H1 (cell line): ENCODE data around the gene DCLRE1B. TPM values are rescaled to one million over a fixed set of nuclear protein-coding genes. Genes with fewer than 3 reads are reported as not detected.

Experiments
- CTBP2 ChIP-seq: IDR thresholded peaks from 2 replicates; pipeline ENCODE4 v1.7.0; 2011; ENCODE audit warnings: borderline replicate concordance, mild to moderate bottlenecking, moderate library complexity, mixed read lengths, low read length; ENCODE audit not compliant: insufficient read depth, insufficient read length
- EP300 ChIP-seq, 2 experiments: IDR thresholded peaks; 1 replicate in 1 of 2; 2 replicates in 1 of 2; pipeline ENCODE4 v1.6.1; 2011 to 2012; ENCODE audit warnings: low read depth in 2 of 2, low read length in 2 of 2, mild to moderate bottlenecking in 2 of 2, borderline replicate concordance in 1 of 2, inconsistent platforms in 1 of 2, moderate library complexity in 1 of 2
- GABPA ChIP-seq: IDR thresholded peaks from 2 replicates; pipeline ENCODE4 v1.6.1; 2011; ENCODE audit warnings: mild to moderate bottlenecking, low read length, moderate library complexity, borderline replicate concordance; ENCODE audit not compliant: insufficient read depth
- HDAC2 ChIP-seq, 2 experiments: fragments of 300-600 bp in 1 of 2; sonication (generic) in 1 of 2; IDR thresholded peaks; 2 replicates each; pipeline ENCODE4 v1.6.1; 2011 to 2012; ENCODE audit warnings: low read depth in 2 of 2, low read length in 2 of 2, mild to moderate bottlenecking in 2 of 2, moderate library complexity in 2 of 2, borderline replicate concordance in 1 of 2, inconsistent platforms in 1 of 2
- KDM4A ChIP-seq: IDR thresholded peaks from one replicate; pipeline ENCODE4 v1.7.1; 2012; ENCODE audit warnings: low read depth, mild to moderate bottlenecking, moderate library complexity, low read length, inconsistent platforms; ENCODE audit not compliant: severe bottlenecking
- RBBP5 ChIP-seq: IDR thresholded peaks from 2 replicates; pipeline ENCODE4 v1.7.1; 2012; ENCODE audit warnings: low read depth, mild to moderate bottlenecking, inconsistent platforms, low read length, moderate library complexity, borderline replicate concordance
- SP2 ChIP-seq: IDR thresholded peaks from 2 replicates; pipeline ENCODE4 v1.6.1; 2012; ENCODE audit warnings: mild to moderate bottlenecking, low read length, inconsistent platforms
- SRF ChIP-seq: IDR thresholded peaks from 2 replicates; pipeline ENCODE4 v1.6.1; 2011; ENCODE audit warnings: mild to moderate bottlenecking, low read depth, low read length, moderate library complexity
- TAF1 ChIP-seq: IDR thresholded peaks from 2 replicates; pipeline ENCODE4 v1.6.1; 2011; ENCODE audit warnings: mild to moderate bottlenecking, low read depth, low read length
- TAF7 ChIP-seq: optimal IDR thresholded peaks from 2 replicates; pipeline ENCODE3; 2011; ENCODE audit warnings: low read depth, mild to moderate bottlenecking, inconsistent platforms, low read length, moderate library complexity, borderline replicate concordance
- TBP ChIP-seq: IDR thresholded peaks from 2 replicates; pipeline ENCODE4 v1.6.1; 2011; ENCODE audit warnings: low read depth, low read length, improper control_type of control experiment
- ZNF274 ChIP-seq: IDR thresholded peaks from 2 replicates; pipeline ENCODE4 v1.7.0; 2012; ENCODE audit warnings: low read length, borderline replicate concordance; ENCODE audit errors: extremely low read depth
- polyA plus RNA-seq, 7 experiments: library from polyadenylated mRNA; depleted of rRNA in 3 of 7; stranded (reverse) in 5 of 7; unstranded in 2 of 7; fragments of >200 nt in 5 of 7; fragments of 200-250 nt in 2 of 7; gene quantifications; 1 replicate in 5 of 7; 2 replicates in 1 of 7; 4 replicates in 1 of 7; pipeline versions ENCODE4 v1.2.1 to v1.2.3, GENCODE V29; 2011 to 2013; ENCODE audit warnings: missing spikeins in 2 of 7, mixed read lengths in 2 of 7
- total RNA-seq: library from RNA; stranded (reverse); fragmentation: NEBNext Ultra II Directional; extraction: Animal tissue kit (Norgen Biotek cat#: 25700); gene quantifications from 2 replicates; pipeline ENCODE4 v1.2.1, GENCODE V29; 2021
- TF ChIP-seq, protein P1 (sequence below), 3 experiments: IDR thresholded peaks; 1 replicate in 2 of 3; 2 replicates in 1 of 3; pipeline versions ENCODE4 v1.5.1 to v1.6.1; 2011; ENCODE audit warnings: low read length in 3 of 3, mild to moderate bottlenecking in 3 of 3, inconsistent platforms in 2 of 3, low read depth in 1 of 3, moderate library complexity in 1 of 3; ENCODE audit not compliant: insufficient read depth in 1 of 3; ENCODE audit errors: control extremely low read depth in 1 of 3

Gene DCLRE1B
- total and polyA plus RNA-seq, 2 of the 8 experiments (the other 6 are each of a cell fraction or from before 2014, with no cell fraction given), result 5.5 to 11.0 TPM

DNA sequence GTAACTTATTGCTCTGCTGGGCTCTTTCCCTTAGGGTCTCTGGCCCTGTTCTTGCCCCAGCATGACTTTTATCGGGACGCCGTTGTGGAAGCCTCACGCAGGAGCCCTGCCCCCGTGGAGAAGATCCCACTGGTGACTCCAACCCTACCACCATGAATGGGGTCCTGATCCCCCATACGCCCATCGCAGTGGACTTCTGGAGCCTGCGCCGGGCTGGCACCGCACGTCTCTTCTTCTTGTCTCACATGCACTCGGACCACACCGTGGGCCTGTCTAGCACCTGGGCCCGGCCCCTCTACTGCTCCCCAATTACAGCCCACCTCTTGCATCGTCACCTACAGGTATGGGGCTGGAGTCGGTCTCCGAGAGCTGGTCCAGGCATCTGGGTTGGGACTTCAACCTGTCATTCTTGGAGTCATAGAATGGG, 322 bp downstream of the DCLRE1B start (continued):
- TF ChIP-seq KDM4A, result peak; percentile 86
- TF ChIP-seq HDAC2 (IDR thresholded peaks at IDR 0.05; ENCODE audit: borderline replicate concordance in 1 of 2, low read depth in 2 of 2, low read length in 2 of 2), result peak in 1 of 2 experiments; percentile 90; a peak in 2 of 4 replicates
- TF ChIP-seq, protein P1, sequence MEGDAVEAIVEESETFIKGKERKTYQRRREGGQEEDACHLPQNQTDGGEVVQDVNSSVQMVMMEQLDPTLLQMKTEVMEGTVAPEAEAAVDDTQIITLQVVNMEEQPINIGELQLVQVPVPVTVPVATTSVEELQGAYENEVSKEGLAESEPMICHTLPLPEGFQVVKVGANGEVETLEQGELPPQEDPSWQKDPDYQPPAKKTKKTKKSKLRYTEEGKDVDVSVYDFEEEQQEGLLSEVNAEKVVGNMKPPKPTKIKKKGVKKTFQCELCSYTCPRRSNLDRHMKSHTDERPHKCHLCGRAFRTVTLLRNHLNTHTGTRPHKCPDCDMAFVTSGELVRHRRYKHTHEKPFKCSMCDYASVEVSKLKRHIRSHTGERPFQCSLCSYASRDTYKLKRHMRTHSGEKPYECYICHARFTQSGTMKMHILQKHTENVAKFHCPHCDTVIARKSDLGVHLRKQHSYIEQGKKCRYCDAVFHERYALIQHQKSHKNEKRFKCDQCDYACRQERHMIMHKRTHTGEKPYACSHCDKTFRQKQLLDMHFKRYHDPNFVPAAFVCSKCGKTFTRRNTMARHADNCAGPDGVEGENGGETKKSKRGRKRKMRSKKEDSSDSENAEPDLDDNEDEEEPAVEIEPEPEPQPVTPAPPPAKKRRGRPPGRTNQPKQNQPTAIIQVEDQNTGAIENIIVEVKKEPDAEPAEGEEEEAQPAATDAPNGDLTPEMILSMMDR (IDR thresholded peaks at IDR 0.05; ENCODE audit: control extremely low read depth in 1 of 3, insufficient read depth in 1 of 3, low read depth in 1 of 3, low read length in 3 of 3), result no peak
- 0 out of 2 replicates have a peak, but pooled peaks have one; percentile 8 for TF ChIP-seq TBP
- TF ChIP-seq TAF1, result 0 out of 2 replicates have a peak, but pooled peaks have one; percentile 9
- no peak for TF ChIP-seq ZNF274
- peak; percentile 34; the same call in 1 of the 2 replicates for TF ChIP-seq SP2
- TF ChIP-seq TAF7, result no peak
- peak; percentile 13; the same call in 1 of the 2 replicates for TF ChIP-seq RBBP5
- TF ChIP-seq CTBP2, result no peak
- TF ChIP-seq EP300 (IDR thresholded peaks at IDR 0.05; ENCODE audit: borderline replicate concordance in 1 of 2, low read depth in 2 of 2, low read length in 2 of 2), result no peak
- no peak for TF ChIP-seq GABPA
- no peak for TF ChIP-seq SRF
